Activated gamma-delta T cell treated with anti-CD3 and anti-CD28 coated beads, Interleukin-2, amount 50 U/mL, for 16 hours (primary cell): ENCODE results near the gene VWA8.
"Not testable (repeated sequence)": the region's sequence is repeated elsewhere in the genome, so short reads cannot be mapped to it uniquely, and the experiment has no call there.

Experiments used
- DNase-seq: peaks from one replicate; pipeline ENCODE4 v3.0.0-alpha.2; 2020; ENCODE audit warnings: low read depth

Gene VWA8

DNA sequence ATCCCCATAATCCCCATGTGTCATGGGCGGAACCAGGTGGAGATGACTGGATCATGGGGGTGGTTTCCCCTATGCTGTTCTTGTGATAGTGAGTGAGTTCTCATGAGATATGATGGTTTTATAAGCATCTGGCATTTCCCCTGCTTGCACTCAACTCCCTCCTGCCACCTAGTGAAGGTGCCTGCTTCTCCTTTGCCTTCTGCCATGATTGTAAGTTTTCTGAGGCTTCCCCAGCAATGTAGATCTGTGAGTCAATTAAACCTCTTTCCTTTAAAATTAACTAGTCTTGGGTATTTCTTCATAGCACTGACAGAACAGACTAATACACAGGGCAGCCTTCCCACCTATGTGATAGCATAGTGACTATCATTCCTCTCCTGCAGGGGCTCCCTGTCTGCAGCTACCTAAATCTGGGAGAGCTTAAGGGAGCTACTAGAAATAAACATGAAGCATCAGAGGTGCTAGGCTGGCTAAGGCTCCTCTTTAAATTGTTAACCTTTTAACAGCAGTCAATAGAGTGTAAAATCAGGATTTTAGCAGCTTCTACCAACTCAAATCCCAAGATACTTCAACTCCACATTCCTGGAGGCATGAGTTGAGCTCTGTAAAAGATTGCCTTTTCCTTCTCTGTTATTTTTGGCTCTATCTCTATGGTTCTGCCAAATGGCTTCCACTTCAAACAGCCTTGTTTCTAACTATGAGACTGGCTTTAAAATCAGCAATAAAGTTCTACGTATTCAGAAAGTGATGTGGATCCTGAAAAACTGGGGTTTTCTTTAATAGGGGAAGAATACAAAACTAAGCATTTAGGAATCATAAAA is 112.3 kb downstream of the VWA8 start:
- no peak for DNase-seq

DNA sequence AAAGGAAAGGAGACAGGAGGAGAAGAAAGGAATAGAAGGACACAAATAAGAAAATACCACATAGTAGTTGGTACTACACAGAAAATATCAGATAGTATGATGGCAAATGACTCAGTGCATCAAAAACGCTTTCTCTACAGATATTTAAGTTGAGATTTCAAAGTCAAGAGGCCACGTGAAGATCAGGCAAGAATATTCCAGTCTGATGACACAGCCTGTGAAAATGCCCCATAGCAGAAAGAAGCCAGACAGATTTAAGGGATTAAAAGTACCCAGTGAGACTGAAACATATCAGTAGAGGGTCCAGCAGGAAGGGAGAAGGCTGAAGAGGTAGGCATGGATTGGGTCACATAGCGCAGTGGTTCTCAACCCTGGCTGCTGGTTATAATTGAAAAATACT is 113.7 kb downstream of the VWA8 start:
- DNase-seq, result no peak

DNA sequence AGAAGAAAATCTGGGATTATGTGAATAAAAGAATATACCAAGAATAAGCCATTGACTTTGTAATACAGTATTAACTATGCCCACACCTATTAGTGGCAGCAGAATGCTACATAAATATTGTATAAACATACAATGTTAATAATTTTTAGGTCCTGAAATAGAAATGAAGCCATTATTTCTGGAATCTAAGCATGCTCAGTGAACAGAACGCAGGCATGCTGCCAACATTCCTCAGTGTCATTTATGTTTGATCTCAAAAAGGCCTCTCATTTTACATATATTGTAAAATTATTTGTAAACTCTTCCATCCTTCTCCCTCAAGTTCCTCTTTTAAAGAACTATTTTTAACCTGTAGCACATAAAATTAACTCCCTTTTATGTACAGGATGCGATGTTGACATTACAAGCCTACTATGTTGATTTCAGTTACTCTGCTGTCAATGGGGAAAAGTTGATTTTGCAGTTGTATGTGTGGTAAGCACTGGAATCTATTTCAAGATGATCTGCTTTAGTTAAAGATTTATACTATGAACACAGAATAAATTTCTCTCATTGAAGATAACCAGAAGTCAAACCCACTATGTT is 118.8 kb downstream of the VWA8 start:
- no peak for DNase-seq

DNA sequence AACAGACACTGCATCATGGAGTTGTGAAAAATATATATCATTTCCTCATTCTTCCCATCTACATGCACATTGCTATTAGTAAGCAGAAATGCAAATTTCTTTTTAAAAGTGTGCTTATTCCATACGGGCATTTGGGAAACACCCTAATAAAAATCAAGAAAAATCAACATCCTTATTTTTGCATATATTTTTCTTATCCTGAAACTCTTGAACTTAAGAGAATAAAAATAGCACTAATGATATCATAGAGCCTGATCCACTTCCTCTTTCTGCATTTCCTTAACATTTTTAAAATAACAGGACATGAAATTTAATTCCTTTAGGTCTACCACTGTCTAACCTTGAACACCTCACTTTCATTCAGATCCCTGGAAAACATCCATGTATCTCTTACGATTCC is 123.3 kb downstream of the VWA8 start:
- no peak for DNase-seq

- DNase-seq, result no peak
Measured at GRCh38 chr13:41835871-41836270, 125.0 kb downstream of the VWA8 start.

DNA sequence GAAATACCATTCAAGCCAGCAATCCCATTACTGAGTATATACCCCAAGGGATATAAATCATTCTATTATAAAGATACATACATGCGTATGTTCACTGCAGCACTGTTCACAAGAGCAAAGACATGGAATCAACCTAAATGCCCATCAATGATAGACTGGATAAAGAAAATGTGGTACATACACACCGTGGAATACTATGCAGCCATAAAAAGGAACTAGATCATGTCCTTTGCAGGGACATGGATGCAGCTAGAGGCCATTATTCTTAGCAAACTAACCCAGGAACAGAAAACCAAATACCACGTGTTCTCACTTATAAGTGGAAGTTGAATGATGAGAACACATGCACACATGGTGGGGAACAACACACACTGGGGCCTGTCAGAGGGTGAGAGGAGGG is 126.2 kb downstream of the VWA8 start:
- not testable (repeated sequence) for DNase-seq

DNA sequence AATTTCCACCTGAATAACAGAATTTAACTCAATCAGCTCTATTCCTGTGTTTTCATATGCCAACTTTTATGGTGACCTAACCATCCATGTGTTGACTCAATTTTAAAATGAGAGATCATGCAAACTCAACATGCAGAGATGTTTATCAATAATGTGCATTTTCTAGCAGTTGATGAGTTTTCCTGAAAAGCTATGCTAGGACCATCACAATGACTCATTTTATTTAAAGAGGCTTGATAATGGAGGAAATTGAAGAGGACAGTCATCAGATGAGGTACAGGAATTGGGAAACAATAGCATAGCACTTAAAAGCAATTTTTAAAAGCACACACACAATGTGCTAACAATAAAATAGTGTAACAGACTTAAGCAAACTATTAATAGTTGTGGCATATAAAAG is 127.1 kb downstream of the VWA8 start:
- DNase-seq, result no peak

DNA sequence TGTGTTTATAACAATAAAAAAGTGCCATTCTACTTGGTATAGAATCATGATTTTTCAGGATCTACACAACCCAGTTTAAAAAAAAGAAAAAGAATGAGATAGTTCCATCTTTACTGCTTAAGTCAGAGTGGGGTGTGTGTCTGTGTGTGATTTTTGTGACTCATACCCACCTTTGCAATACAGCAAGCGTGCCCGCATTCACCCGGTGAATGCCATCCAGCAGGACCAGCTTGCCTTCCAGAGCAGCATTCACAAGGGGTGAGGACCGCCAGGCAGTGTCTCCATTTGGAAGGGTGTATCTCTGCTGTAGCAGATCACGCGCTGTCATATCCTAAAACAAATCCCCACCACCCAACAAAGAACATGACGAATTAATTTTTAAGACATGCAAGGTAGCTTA is 127.7 kb downstream of the VWA8 start:
- DNase-seq, result no peak

DNA sequence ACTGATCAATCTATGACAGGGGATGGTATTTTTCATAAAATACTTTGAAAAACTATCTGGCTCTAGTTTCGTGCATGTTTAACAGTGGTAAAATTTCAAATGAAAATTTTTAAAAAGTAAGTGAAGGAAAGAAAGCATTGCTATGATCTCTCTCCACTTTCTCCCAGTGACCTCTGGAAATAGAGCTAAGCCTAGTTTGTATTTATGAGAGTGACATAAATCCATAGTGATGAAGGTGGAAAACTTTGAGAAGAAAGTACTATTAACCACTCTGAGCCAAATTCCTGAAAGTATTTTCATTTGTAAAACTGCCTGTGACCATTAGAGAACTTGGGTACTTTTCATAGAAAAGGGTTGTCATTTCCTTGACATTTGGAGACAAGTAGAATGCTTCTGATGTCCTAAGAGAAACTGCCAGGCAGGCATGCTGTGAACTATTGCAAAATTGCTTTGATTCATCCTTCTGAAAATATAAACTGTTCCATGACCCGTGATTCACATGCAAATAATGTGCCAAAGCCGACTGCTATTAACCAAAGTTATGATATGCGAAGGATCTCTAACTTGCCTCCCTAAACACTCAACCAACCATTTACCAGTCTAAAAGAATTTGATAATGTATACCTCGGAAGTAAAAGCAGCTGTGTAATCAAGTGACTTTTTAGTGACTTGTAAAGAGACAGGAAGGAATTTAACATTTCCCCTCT is 133.2 kb downstream of the VWA8 start:
- DNase-seq, result no peak

GRCh38 chr13:41825691-41826090 is 135.2 kb downstream of the VWA8 start:
- no peak for DNase-seq

GRCh38 chr13:41823476-41823875 is 137.4 kb downstream of the VWA8 start:
- no peak for DNase-seq

GRCh38 chr13:41822560-41822959 is 138.3 kb downstream of the VWA8 start:
- no peak for DNase-seq

DNA sequence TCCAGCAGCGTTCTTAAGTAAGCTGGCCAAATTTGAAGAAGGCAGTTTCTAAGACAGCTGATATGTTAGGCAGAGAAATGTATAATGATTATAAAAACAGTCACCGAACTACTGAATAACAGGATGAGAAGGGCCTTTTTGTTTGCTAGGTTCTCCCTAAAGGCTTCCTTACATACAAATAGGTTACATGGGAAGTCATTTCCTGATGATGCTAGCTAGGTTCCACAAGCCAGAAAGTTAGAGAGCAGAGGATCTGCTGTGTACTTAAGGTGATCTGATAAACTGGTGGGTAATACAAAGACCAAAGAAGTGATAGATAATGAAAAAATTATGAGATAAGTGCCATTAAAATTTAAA is 139.7 kb downstream of the VWA8 start:
- DNase-seq, result no peak

GRCh38 chr13:41820581-41821237 is 140.2 kb downstream of the VWA8 start:
- no peak for DNase-seq

DNA sequence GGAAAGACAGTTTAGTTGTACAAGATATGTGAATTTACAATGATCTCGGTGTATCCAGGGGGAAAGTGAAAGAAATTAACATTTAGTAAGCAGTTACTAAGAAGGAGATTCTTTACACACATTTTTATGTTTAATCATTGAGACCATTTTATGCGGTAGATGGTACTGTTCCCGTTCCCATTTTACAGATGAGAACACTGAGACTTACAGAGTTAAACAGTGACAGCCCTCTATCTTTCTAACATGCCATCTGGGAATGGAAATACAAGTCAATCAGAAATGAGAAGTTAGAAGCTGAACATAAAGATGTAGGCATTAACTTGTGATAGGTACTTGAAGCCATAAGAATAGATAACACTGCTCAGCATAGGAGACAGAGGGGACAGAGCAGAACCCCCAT is 144.9 kb downstream of the VWA8 start:
- DNase-seq, result no peak

DNA sequence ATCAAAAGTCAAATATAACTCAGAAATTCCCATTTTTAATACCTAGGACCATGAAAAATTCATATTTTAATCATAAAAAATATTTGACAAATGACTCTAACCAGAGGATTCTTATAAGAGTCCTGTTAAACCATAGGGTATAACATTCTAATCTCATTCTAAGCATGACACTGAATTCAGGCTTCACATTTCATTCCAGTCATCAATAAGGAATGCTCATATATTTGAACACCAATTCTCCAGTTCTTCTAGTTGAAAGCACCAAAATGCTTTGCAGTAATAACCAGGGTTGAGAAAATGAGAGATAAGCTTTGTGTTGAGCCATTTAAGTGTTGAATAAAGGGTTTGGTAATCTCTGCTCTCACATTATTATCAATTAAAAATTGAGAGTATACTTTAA is 147.5 kb downstream of the VWA8 start:
- no peak for DNase-seq

DNA sequence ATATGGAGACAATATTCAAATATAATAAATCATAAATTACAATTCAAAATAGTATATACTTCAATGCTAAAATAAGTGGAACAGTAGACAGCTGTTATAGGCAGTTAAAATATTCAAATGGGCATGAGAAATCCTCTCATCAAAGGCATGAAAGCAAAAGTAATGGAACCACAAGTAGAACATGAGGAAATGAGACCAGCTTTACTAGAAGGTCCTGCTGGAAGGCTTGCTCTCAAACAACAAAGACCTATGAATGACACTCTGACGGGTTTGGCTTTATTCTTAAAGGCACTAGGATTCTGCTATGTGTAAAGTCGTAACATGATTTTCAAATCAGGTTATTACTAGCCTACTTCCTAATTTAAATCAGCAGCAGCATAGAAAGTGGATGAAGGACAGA is 148.1 kb downstream of the VWA8 start:
- no peak for DNase-seq

GRCh38 chr13:41812237-41812636 is 148.7 kb downstream of the VWA8 start:
- no peak for DNase-seq

GRCh38 chr13:41811588-41812021 is 149.3 kb downstream of the VWA8 start:
- DNase-seq, result no peak

DNA sequence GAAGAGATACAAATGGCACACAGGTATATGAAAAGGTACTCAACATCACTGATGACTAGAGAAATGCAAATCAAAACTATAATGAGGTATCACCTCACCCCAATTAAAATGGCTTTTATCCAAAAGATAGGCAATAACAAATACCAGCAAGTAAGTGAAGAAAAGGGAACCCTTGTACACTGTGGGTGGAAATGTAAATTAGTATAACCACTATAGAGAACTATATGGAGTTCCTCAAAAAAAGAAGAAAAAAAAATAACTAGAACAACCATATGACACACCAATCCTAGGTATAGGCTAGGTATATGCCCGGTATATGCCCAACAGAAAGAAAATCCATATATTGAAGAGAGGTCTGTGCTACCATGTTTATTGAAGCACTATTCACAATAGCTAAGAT is 150.9 kb downstream of the VWA8 start:
- DNase-seq, result no peak

DNA sequence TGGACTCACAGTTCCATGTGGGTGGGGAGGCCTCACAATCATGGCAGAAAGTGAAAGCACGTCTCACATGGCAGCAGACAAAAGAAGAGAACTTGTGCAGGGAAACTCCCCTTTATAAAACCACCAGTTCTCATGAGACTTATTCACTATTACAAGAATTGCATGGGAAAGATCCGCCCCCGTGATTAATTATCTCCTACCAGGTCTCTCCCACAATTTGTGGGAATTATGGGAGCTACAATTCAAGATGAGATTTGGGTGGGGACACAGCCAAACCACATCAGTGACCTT is 157.5 kb downstream of the VWA8 start:
- not testable (repeated sequence) for DNase-seq

DNA sequence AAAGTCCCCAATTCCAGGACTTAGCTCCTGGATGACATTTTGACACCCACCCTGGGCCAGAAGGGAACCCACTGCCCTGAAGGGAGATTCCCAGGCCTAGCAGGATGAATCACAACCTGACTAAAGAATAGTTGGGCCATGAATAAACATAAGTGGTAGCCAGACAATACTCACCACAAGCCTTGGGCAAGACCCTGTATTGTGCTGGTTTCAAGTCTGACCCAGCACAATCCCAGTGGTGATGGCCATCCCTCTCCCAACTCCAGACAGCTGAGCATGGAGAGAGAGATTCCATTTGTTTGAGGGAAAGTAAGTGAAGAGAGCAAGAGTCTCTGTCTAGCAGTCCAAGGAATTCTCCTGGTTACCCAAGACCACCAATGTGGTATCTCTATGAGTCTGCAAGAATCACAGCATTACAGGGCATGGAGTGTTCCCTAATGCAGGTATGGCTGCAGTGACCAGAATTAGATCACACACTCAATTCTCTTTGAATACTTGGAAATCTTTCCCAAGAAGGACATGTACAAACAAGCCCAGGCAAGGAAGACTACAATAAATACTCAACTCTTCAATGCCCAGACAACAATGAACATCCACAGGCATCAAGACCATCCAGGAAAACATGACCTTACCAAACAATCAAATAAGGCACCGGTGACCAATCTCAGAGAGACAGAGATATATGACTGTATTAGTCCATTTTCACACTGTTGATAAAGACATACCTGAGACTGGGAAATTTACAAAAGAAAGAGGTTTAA is 158.0 kb downstream of the VWA8 start:
- no peak for DNase-seq
